GM23248 (cell line): ENCODE data around the gene CMYA5.

Source experiments
- EZH2 ChIP-seq: fragments of 200-600 bp; sonication (generic); IDR thresholded peaks from 2 replicates; pipeline ENCODE4 v1.6.1; 2018; ENCODE audit warnings: antibody characterized with exemption, mild to moderate bottlenecking; ENCODE audit not compliant: insufficient read depth, poor library complexity, severe bottlenecking
- EZH2phosphoT487 ChIP-seq: fragments of 200-600 bp; sonication (generic); IDR thresholded peaks from 2 replicates; pipeline ENCODE4 v1.6.1; 2018; ENCODE audit warnings: antibody characterized with exemption, moderate library complexity, mild to moderate bottlenecking, low read depth; ENCODE audit not compliant: insufficient read depth

GRCh38 chr5:79689541-79690466 lies at the start of gene CMYA5:
- no peak for TF ChIP-seq EZH2phosphoT487
- no peak for TF ChIP-seq EZH2
